ENCODE results near the gene TTLL12.

TTLL12 gene

GRCh38 chr22:43171019-43171491 is 15.9 kb downstream of the TTLL12 start:
- DNase-seq = no peak

GRCh38 chr22:43170131-43170480 is 16.8 kb downstream of the TTLL12 start:
- no peak for DNase-seq

GRCh38 chr22:43169310-43170130 is 17.4 kb downstream of the TTLL12 start:
- no peak for DNase-seq

- DNase-seq = no peak
Measured at GRCh38 chr22:43168471-43169309, 18.2 kb downstream of the TTLL12 start.

- no peak for DNase-seq
Measured at GRCh38 chr22:43167001-43167589, 19.8 kb downstream of the TTLL12 start.

GRCh38 chr22:43166132-43166930 is 20.6 kb downstream of the TTLL12 start:
- no peak for DNase-seq

GRCh38 chr22:43164636-43165035 is 22.3 kb downstream of the TTLL12 start:
- DNase-seq = no peak

- DNase-seq = no peak
Measured at GRCh38 chr22:43163241-43163795, 23.6 kb downstream of the TTLL12 start.

GRCh38 chr22:43162412-43163150 is 24.4 kb downstream of the TTLL12 start:
- no peak for DNase-seq

GRCh38 chr22:43160497-43161126 is 26.3 kb downstream of the TTLL12 start:
- DNase-seq = no peak

- DNase-seq = no peak
Measured at GRCh38 chr22:43159484-43160178, 27.3 kb downstream of the TTLL12 start.

GRCh38 chr22:43158778-43159483 is 28.0 kb downstream of the TTLL12 start:
- no peak for DNase-seq

- DNase-seq = no peak
Measured at GRCh38 chr22:43157874-43158546, 28.9 kb downstream of the TTLL12 start.

GRCh38 chr22:43156413-43156812 is 30.5 kb downstream of the TTLL12 start:
- DNase-seq = no peak

GRCh38 chr22:43155789-43156188 is 31.1 kb downstream of the TTLL12 start:
- DNase-seq = no peak

GRCh38 chr22:43154887-43155536 is 31.9 kb downstream of the TTLL12 start:
- DNase-seq = no peak

- DNase-seq = no peak
Measured at GRCh38 chr22:43153899-43154298, 33.0 kb downstream of the TTLL12 start.

- no peak for DNase-seq
Measured at GRCh38 chr22:43152357-43153071, 34.4 kb downstream of the TTLL12 start.

Measured in NCI-H748 treated with DMSO at 0.1 percent for 48 hours (cell line).